Activated naive CD4-positive, alpha-beta T cell treated with anti-CD3 and anti-CD28 coated beads, Interleukin-2, amount 10 ng/mL, durations not matched to agents 7 days and 5 days (primary cell): ENCODE results near the gene FABP3.
A peak's percentile ranks its signal among the peaks of the same experiment; 100 is the strongest.

Experiments
- CTCF ChIA-PET: fragments of 350-600 bp; sonication (Branson Sonifier 250); formaldehyde crosslinking; loops from one replicate; lab custom pipeline; 2021; ENCODE audit warnings: antibody characterized with exemption; lab: Charles Lee
- DNase-seq: peaks from one replicate; pipeline ENCODE4 v3.0.0-alpha.2; 2020
- H3K27ac Mint-ChIP-seq: one replicate; pipeline ENCODE4 v1.8.0; 2021; ENCODE audit warnings: mild to moderate bottlenecking, moderate library complexity, mixed read lengths
- H3K27me3 Mint-ChIP-seq: one replicate; pipeline ENCODE4 v1.8.0; 2021; ENCODE audit warnings: mild to moderate bottlenecking, mixed read lengths
- H3K36me3 Mint-ChIP-seq: one replicate; pipeline ENCODE4 v1.8.0; 2021; ENCODE audit warnings: mixed read lengths
- H3K4me1 Mint-ChIP-seq: one replicate; pipeline ENCODE4 v1.8.0; 2021; ENCODE audit warnings: mixed read lengths
- H3K4me3 Mint-ChIP-seq: one replicate; pipeline ENCODE4 v1.8.0; 2021; ENCODE audit warnings: mild to moderate bottlenecking, moderate library complexity, mixed read lengths
- H3K9me3 Mint-ChIP-seq: one replicate; pipeline ENCODE4 v1.8.0; 2021; ENCODE audit warnings: mixed read lengths

FABP3 gene

DNA sequence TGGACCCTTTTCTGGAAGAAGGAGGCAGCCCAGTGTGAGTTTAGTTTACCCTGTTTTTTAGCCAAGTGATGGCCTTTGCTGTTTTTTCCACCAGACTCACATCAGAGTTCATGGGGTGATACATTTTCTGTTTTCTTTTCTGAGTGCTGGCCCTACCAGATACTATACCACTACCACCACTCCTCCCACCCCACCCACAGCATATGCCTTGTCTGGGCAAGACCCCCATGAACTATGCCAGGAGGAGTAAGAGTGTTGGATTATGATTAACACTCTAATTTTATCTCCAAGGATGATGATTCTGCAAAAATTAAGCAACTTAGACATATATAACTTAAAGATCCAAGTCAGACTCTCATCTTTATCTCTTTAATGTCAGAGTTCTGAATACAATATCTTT is 26.1 kb downstream of the FABP3 start:
- CTCF ChIA-PET: interaction anchor here (0.6 kb wide), 1 partner anchor 186 kb away, joined by 3 read pairs; no protein-coding TSS in a partner anchor
- Mint-ChIP-seq H3K27ac (no peak overlapping the region), H3K36me3 (peaks cover 6% of the 10 kb centered on the region), H3K4me1 (no peaks in the 10 kb centered on the region), H3K9me3 (no peaks in the 10 kb centered on the region), H3K27me3 (no peaks in the 10 kb centered on the region), H3K4me3 (no peak overlapping the region)
- no peak for DNase-seq

GRCh38 chr1:31345635-31346034 is 27.2 kb downstream of the FABP3 start:
- Mint-ChIP-seq H3K27me3 (no peaks in the 10 kb centered on the region), H3K4me1 (no peaks in the 10 kb centered on the region), H3K36me3 (peaks cover 6% of the 10 kb centered on the region), H3K4me3 (no peak overlapping the region), H3K9me3 (no peaks in the 10 kb centered on the region), H3K27ac (no peak overlapping the region)
- CTCF ChIA-PET: no interaction called here
- no peak for DNase-seq

- CTCF ChIA-PET: no interaction called here
These were observed 28.4 kb downstream of the FABP3 start for GRCh38 chr1:31344503-31344902.

GRCh38 chr1:31336687-31337467 is 36.0 kb downstream of the FABP3 start:
- CTCF ChIA-PET: interaction anchor here (0.6 to 1.0 kb wide), 3 partner anchors 29 to 166 kb away, joined by 3 read pairs; no protein-coding TSS in a partner anchor
- Mint-ChIP-seq H3K4me1 (no peaks in the 10 kb centered on the region), H3K36me3 (peaks cover 3% of the 10 kb centered on the region), H3K9me3 (no peaks in the 10 kb centered on the region), H3K27ac (no peak overlapping the region), H3K4me3 (no peak overlapping the region), H3K27me3 (no peaks in the 10 kb centered on the region)
- no peak for DNase-seq

More at GRCh38 chr1:31344503-31344902, 28.4 kb downstream of the FABP3 start:
- peaks cover 5% of the 10 kb centered on the region for H3K36me3 Mint-ChIP-seq
- no peak overlapping the region for H3K27ac Mint-ChIP-seq
- no peaks in the 10 kb centered on the region for H3K9me3 Mint-ChIP-seq
- DNase-seq: no peak
- no peaks in the 10 kb centered on the region for H3K27me3 Mint-ChIP-seq
- no peaks in the 10 kb centered on the region for H3K4me1 Mint-ChIP-seq
- H3K4me3 Mint-ChIP-seq: no peak overlapping the region

DNA sequence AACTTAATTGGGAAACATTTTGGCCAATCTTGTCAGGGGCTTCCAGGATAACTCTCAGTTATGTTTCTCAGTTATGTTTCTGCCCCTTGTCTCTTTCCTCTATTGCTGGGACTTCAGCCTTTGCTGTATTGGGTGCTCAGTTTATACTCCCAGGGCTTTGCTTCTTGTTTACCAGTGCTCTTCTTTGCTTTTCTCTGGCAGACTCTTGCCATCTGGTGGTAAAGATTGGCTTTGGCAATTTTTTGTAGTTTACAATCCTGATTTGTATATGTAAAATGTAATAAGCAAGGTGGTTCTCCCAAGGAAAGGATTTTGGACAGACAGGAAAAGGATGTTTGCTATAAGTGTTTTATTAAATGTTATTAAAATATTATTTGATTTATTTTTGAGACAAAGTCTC is 37.9 kb downstream of the FABP3 start:
- CTCF ChIA-PET: interaction anchor here (0.9 to 1.4 kb wide), 2 partner anchors 150 to 214 kb away, joined by 3 to 5 read pairs; no protein-coding TSS in a partner anchor

GRCh38 chr1:31327381-31327780 is 45.5 kb downstream of the FABP3 start:
- H3K4me1 Mint-ChIP-seq: no peaks in the 10 kb centered on the region
- H3K27ac Mint-ChIP-seq: no peak overlapping the region
- no peak for DNase-seq
- no peaks in the 10 kb centered on the region for H3K27me3 Mint-ChIP-seq
- no peak overlapping the region for H3K4me3 Mint-ChIP-seq
- CTCF ChIA-PET: interaction anchor here (1.3 kb wide), 2 partner anchors 146 to 222 kb away, joined by 3 read pairs; no protein-coding TSS in a partner anchor
- no peaks in the 10 kb centered on the region for H3K9me3 Mint-ChIP-seq
- H3K36me3 Mint-ChIP-seq: no peaks in the 10 kb centered on the region

More for the DNA sequence above, 37.9 kb downstream of the FABP3 start:
- H3K9me3 Mint-ChIP-seq: no peaks in the 10 kb centered on the region
- peaks cover 3% of the 10 kb centered on the region for H3K36me3 Mint-ChIP-seq
- no peaks in the 10 kb centered on the region for H3K4me1 Mint-ChIP-seq
- peak overlapping the region; percentile 35 for H3K27ac Mint-ChIP-seq
- no peaks in the 10 kb centered on the region for H3K27me3 Mint-ChIP-seq
- no peak overlapping the region for H3K4me3 Mint-ChIP-seq
- no peak for DNase-seq

DNA sequence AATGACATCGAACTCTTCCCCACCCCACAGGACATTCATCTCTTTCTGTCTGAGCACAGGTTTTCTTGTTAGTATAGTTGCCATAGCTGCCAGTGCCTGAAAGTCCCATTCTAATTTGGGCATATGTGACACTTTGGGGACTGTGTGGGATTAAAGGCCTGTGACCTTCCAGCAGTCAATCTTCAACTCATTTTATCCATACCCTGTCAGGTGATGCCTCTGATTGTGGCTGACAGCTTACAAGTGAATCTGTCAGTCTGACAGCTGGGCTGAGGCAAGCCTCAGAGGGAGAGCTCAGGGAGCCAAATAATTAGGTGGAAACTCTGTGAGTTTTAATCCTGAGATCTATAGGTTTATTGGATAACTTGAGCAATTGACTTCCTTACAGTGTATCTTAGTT is 46.4 kb downstream of the FABP3 start:
- peaks cover 4% of the 10 kb centered on the region for H3K36me3 Mint-ChIP-seq
- CTCF ChIA-PET: interaction anchor here (1.3 kb wide), 1 partner anchor 145 kb away, joined by 3 read pairs; no protein-coding TSS in a partner anchor
- no peak overlapping the region for H3K4me3 Mint-ChIP-seq
- no peak overlapping the region for H3K27ac Mint-ChIP-seq
- H3K9me3 Mint-ChIP-seq: no peaks in the 10 kb centered on the region
- no peaks in the 10 kb centered on the region for H3K27me3 Mint-ChIP-seq
- no peaks in the 10 kb centered on the region for H3K4me1 Mint-ChIP-seq
- no peak for DNase-seq

DNA sequence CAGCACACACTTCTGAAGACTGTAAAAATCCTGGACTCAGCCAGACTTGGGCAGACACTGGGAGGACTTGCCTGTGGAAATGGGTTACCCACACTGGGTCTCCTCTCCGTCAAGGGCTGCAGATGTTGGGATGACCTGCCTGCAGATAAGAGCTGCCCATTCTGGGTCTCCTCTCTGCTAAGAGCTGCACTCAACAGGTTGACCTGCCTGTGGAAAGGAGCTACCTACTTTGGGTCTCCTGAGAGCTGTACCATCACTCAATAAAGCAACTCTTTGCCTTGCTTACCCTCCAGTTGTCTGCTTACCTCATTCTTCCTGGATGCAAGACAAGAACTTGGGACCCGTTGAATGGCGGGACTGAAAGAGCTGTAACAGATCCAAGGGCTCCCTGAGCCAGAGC is 47.9 kb downstream of the FABP3 start:
- no peak overlapping the region for H3K27ac Mint-ChIP-seq
- no peaks in the 10 kb centered on the region for H3K27me3 Mint-ChIP-seq
- H3K36me3 Mint-ChIP-seq: peaks cover 11% of the 10 kb centered on the region
- DNase-seq: no peak
- no peaks in the 10 kb centered on the region for H3K4me1 Mint-ChIP-seq
- H3K9me3 Mint-ChIP-seq: no peaks in the 10 kb centered on the region
- H3K4me3 Mint-ChIP-seq: no peak overlapping the region
- CTCF ChIA-PET: no interaction called here

- Mint-ChIP-seq H3K4me3 (no peak overlapping the region), H3K9me3 (no peaks in the 10 kb centered on the region), H3K27ac (no peak overlapping the region), H3K27me3 (no peaks in the 10 kb centered on the region), H3K4me1 (no peaks in the 10 kb centered on the region), H3K36me3 (peaks cover 14% of the 10 kb centered on the region)
- no peak for DNase-seq
- CTCF ChIA-PET: no interaction called here
These were observed 48.8 kb downstream of the FABP3 start for GRCh38 chr1:31324093-31324492.

- DNase-seq: no peak
- Mint-ChIP-seq H3K4me1 (no peaks in the 10 kb centered on the region), H3K36me3 (peaks cover 37% of the 10 kb centered on the region), H3K9me3 (no peaks in the 10 kb centered on the region), H3K27me3 (no peaks in the 10 kb centered on the region), H3K4me3 (no peak overlapping the region), H3K27ac (no peak overlapping the region)
- CTCF ChIA-PET: no interaction called here
These were observed 54.7 kb downstream of the FABP3 start for GRCh38 chr1:31318146-31318545.

DNA sequence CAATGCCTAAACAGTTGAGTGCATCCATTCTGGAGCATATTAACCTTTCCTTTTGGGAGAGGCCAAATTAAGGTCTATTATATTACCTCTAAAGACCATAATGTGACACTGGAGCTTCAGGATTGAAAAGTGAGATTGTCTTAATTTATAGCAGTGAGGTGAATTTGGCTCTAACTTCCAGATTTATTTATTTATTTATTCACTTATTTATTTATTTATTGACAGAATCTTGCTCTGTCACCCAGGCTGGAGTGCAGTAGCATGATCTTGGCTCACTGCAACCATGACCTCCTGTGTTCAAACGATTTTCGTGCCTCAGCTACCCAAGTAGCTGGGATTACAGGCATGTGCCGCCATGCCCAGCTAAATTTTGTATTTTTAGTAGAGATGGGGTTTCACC is 57.0 kb downstream of the FABP3 start:
- Mint-ChIP-seq H3K4me3 (no peak overlapping the region), H3K36me3 (peaks cover 42% of the 10 kb centered on the region), H3K4me1 (no peaks in the 10 kb centered on the region), H3K27me3 (no peaks in the 10 kb centered on the region), H3K9me3 (no peaks in the 10 kb centered on the region), H3K27ac (no peak overlapping the region)
- DNase-seq: no peak
- CTCF ChIA-PET: no interaction called here
